Uterus (tissue), 4 donors: ENCODE data around the gene ACCSL. TPM values are rescaled to one million over a fixed set of nuclear protein-coding genes. Genes with fewer than 3 reads are reported as not detected.
A peak's percentile ranks its signal among the peaks of the same experiment; 100 is the strongest.

ENCODE experiments used
- DNase-seq, 2 donors: peaks; one replicate each; pipeline ENCODE4 v3.0.0-alpha.2; 2019 to 2020
- H3K27ac ChIP-seq, 2 donors: fragments of 200-600 bp; sonication (generic); 1 replicate in 1 of 2; 2 replicates in 1 of 2; pipeline ENCODE4 v1.5.1; 2016 to 2018
- H3K27me3 ChIP-seq, 2 donors: fragments of 200-600 bp; sonication (generic); one replicate each; pipeline ENCODE4 v1.5.1; 2018 to 2019; ENCODE audit warnings: control low read depth in 1 of 2
- H3K36me3 ChIP-seq, 2 donors: fragments of 200-600 bp; sonication (generic); one replicate each; pipeline ENCODE4 v1.5.1; 2019; ENCODE audit warnings: control low read depth in 1 of 2
- H3K4me1 ChIP-seq, 2 donors: fragments of 200-600 bp; sonication (generic); one replicate each; pipeline ENCODE4 v1.5.1; 2018 to 2019; ENCODE audit warnings: control low read depth in 1 of 2
- H3K4me3 ChIP-seq, 2 donors: fragments of 200-600 bp; sonication (generic); 1 replicate in 1 of 2; 2 replicates in 1 of 2; pipeline ENCODE4 v1.5.1; 2018 to 2019; ENCODE audit warnings: mild to moderate bottlenecking in 1 of 2
- H3K9me3 ChIP-seq, 2 donors: fragments of 200-600 bp; sonication (generic); one replicate each; pipeline ENCODE4 v1.5.1; 2019; ENCODE audit warnings: control low read depth in 1 of 2
- CTCF ChIP-seq, 4 experiments: fragments of 200-600 bp in 2 of 4; fragments of 450-650 bp in 2 of 4; sonication (generic) in 2 of 4; IDR thresholded peaks; one replicate each; pipeline ENCODE4 v1.5.1; 2016 to 2019; ENCODE audit warnings: antibody characterized with exemption in 4 of 4, mild to moderate bottlenecking in 2 of 4, moderate library complexity in 1 of 4
- POLR2A ChIP-seq, 2 donors: fragments of 450-650 bp; IDR thresholded peaks; one replicate each; pipeline ENCODE4 v1.6.1; 2016; ENCODE audit warnings: antibody characterized with exemption in 2 of 2, mild to moderate bottlenecking in 1 of 2, moderate library complexity in 1 of 2
- intact Hi-C: fragments of 100-400 bp; cut with DNase I; formaldehyde crosslinking; loops from one replicate; pipeline ENCODE4 v1.15.1; 2023; ENCODE audit warnings: low total_unique reads
- total RNA-seq, 4 donors: library from RNA; depleted of rRNA in 3 of 4; stranded (reverse); fragments of >200 nt in 3 of 4; gene quantifications; one replicate each; pipeline versions ENCODE4 v1.1.0 to v1.2.4, GENCODE V29; 2014 to 2023
- donor health status: DM: yes; HTN: yes; CAD: no.

Gene ACCSL
- total RNA-seq, 4 donors from 2014 or later = not detected

DNA sequence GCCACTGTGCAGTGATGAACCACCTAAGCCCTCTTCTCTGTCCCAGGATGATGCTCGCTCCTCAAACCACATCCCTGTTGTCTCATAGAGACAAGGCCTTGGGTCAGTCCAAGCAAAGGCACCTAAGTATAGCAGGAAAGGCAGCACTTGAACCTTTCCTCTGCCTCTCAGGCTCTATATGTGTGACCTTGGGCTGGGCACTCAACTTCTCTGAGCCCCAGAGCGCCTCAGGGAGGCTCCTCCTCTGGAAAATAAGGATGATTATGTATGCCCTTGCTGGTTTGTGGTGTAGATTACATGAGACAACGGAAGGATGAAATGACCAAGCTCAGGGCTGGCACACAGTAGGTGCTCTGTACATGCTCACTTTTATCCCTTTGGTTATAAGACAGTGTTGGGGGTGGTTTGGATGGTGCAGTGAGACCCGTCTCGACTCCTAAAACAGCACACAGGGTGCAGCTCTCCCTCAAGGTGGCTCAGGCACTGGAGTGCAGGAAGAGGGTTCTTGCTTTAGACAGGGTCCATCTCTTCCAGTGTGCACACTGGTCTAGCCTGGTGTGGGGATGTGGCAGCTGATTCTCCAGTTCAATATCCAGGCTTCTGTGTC is 40.2 kb upstream of the ACCSL start:
- peak overlapping the region; percentile 63 to 76 for H3K27ac ChIP-seq
- no peaks in the 10 kb centered on the region for H3K36me3 ChIP-seq
- DNase-seq = peak in 1 of 2 donors; percentile 7
- H3K4me3 ChIP-seq = no peak overlapping the region
- no peaks in the 10 kb centered on the region for H3K9me3 ChIP-seq
- intact Hi-C loops = no loop called here
- TF ChIP-seq CTCF (IDR thresholded peaks at IDR 0.05) (no peak), POLR2A (IDR thresholded peaks at IDR 0.05) (no peak)
- H3K27me3 ChIP-seq = no peaks in the 10 kb centered on the region
- H3K4me1 ChIP-seq = peaks cover 0 to 4% of the 10 kb centered on the region in 2 donors

DNA sequence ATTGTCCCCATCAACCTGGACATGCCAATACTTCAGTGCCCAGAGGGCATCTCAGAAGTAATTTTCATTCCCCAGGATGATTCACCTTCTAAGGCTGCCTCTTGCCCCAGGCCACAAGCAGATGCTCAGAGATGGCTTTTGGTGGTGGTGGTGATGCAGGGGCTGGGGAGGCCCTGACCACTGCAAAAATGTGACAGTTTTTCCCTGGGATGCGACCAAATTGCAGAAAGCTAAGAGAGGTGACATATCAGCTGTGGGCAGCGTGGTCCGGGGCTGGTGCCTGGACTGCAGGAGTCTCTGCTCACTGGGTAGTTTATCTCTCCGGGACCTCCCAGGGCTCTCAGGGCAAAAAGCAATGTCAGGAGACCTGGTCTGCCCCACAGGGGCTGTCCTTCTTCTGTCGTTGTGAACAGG is 39.7 kb upstream of the ACCSL start:
- H3K27ac ChIP-seq = peak overlapping the region; percentile 63 to 76
- H3K36me3 ChIP-seq = no peaks in the 10 kb centered on the region
- no peak for TF ChIP-seq POLR2A (IDR thresholded peaks at IDR 0.05)
- TF ChIP-seq CTCF (IDR thresholded peaks at IDR 0.05) = no peak
- no peaks in the 10 kb centered on the region for H3K27me3 ChIP-seq
- H3K4me1 ChIP-seq = peaks cover 0 to 4% of the 10 kb centered on the region in 2 donors
- no peaks in the 10 kb centered on the region for H3K9me3 ChIP-seq
- intact Hi-C loops = no loop called here
- peak in 1 of 2 donors; percentile 7 for DNase-seq
- H3K4me3 ChIP-seq = no peak overlapping the region

DNA sequence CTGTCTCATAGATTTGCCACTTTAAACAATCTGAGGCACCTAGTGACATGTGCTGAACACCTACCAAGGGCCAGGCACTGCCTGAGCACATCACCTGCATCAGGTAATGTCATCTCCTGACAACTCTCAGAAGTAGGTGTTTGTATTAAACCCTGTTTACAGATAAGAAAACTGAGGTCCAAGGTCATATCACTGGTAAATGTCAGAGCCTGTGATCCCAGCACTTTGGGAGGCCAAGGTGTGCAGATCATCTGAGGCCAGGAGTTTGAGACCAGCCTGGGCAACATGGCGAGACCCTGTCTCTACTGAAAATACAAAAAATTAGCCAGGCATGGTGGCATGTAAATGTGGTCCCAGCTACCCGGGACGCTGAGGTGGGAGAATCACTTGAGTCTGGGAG is 39.1 kb upstream of the ACCSL start:
- H3K9me3 ChIP-seq = no peaks in the 10 kb centered on the region
- no peak overlapping the region for H3K4me3 ChIP-seq
- TF ChIP-seq POLR2A (IDR thresholded peaks at IDR 0.05) (no peak), CTCF (IDR thresholded peaks at IDR 0.05) (no peak)
- peak overlapping the region; percentile 74 to 76 for H3K27ac ChIP-seq
- H3K27me3 ChIP-seq = no peaks in the 10 kb centered on the region
- H3K4me1 ChIP-seq = peaks cover 0 to 4% of the 10 kb centered on the region in 2 donors
- intact Hi-C loops = no loop called here
- DNase-seq = no peak
- no peaks in the 10 kb centered on the region for H3K36me3 ChIP-seq

GRCh38 chr11:44010789-44011251 is 37.0 kb upstream of the ACCSL start:
- no peak overlapping the region for H3K4me3 ChIP-seq
- no peaks in the 10 kb centered on the region for H3K9me3 ChIP-seq
- peak overlapping the region; percentile 74 to 76 for H3K27ac ChIP-seq
- H3K4me1 ChIP-seq = peaks cover 2 to 4% of the 10 kb centered on the region in 2 donors
- TF ChIP-seq POLR2A (IDR thresholded peaks at IDR 0.05) (no peak), CTCF (IDR thresholded peaks at IDR 0.05) (no peak)
- peak in 1 of 2 donors; percentile 60 for DNase-seq
- no peaks in the 10 kb centered on the region for H3K36me3 ChIP-seq
- intact Hi-C loops = no loop called here
- no peaks in the 10 kb centered on the region for H3K27me3 ChIP-seq

DNA sequence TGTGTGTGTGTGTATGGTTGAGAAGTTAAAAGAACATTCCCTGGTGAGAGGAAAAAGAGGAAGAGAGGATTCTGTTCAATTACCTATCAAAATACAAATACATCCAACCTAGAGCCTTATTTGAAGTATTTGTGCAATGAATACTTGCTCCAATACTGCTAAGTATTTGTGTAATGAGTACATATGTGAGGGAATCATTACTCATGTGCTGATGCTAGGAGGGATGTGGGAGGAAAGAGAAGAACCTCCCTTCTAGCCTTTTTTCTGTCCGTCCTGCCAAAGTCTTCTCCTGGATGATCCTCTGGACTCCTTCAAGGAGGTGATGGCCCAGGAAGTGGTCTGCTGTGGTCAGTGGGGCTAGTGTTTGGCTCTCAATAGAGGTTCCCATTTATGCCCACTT is 36.0 kb upstream of the ACCSL start:
- Histone ChIP-seq H3K4me3 (no peak overlapping the region), H3K36me3 (no peaks in the 10 kb centered on the region), H3K9me3 (no peaks in the 10 kb centered on the region), H3K27ac (peak overlapping the region; percentile 74 to 76), H3K4me1 (peaks cover 4 to 6% of the 10 kb centered on the region in 2 donors), H3K27me3 (no peaks in the 10 kb centered on the region)
- TF ChIP-seq POLR2A (IDR thresholded peaks at IDR 0.05) (no peak), CTCF (IDR thresholded peaks at IDR 0.05) (no peak)
- peak in 1 of 2 donors; percentile 5 for DNase-seq
- intact Hi-C loops = no loop called here
